ENCODE measurements around the gene CNTLN. TPM values are rescaled to one million over a fixed set of nuclear protein-coding genes. Genes with fewer than 3 reads are reported as not detected.

CNTLN gene
- total RNA-seq, 4 donors from 2014 or later, result 12.6 to 26.2 (median 18.0) TPM

GRCh38 chr9:17148324-17148723 lies 13.5 kb downstream of the CNTLN start:
- no peak for TF ChIP-seq CTCF (IDR thresholded peaks at IDR 0.05; ENCODE audit: low read depth)

- no peak for TF ChIP-seq CTCF (IDR thresholded peaks at IDR 0.05; ENCODE audit: low read depth)
Observed at GRCh38 chr9:17159469-17159868, 24.6 kb downstream of the CNTLN start.

GRCh38 chr9:17160327-17160726 lies 25.5 kb downstream of the CNTLN start:
- no peak for TF ChIP-seq CTCF (IDR thresholded peaks at IDR 0.05; ENCODE audit: low read depth)

GRCh38 chr9:17165764-17166163 lies 30.9 kb downstream of the CNTLN start:
- TF ChIP-seq CTCF (IDR thresholded peaks at IDR 0.05; ENCODE audit: low read depth), result no peak

GRCh38 chr9:17166346-17166745 lies 31.5 kb downstream of the CNTLN start:
- no peak for TF ChIP-seq CTCF (IDR thresholded peaks at IDR 0.05; ENCODE audit: low read depth)

DNA sequence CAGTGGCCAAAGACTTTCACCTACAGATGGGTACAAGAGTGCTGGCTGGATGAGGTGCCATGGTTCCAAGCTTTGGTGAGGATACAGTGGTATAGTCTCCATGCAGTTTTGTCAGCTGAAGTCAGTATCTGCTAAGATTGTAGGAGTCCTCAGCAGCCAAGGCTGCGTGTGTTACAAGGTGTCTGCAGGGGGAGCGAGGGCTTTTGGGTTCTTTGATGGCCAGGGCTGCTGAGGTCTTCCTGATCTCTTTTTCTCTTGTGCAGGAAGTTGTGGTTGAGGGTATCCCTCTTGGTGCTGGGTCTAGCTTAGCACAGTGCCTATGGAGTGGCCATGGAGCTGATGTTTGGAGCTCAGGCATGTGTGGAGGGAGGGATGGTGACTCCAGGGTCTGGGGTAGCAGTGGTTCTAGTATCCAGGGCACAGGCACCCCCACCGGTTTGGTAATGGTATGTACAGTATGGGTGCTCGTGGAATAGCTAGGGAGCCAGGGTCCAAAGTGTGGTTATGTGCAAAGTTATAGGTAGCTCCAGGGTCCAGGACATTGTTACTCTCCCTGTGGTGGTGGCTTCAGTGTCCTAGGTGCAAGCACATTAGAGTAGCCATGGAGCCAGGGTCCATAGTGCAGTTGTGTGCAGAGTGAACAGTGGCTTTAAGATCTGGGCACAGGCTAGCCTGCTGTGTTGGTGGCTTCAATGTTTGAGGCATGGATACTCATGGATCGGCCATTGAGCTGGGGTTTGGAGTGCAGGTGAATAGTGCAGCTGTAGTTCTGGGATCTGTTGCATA lies 36.7 kb downstream of the CNTLN start:
- TF ChIP-seq CTCF (IDR thresholded peaks at IDR 0.05; ENCODE audit: low read depth), result no peak

- TF ChIP-seq CTCF (IDR thresholded peaks at IDR 0.05; ENCODE audit: low read depth), result no peak
Observed at GRCh38 chr9:17185481-17186029, 50.7 kb downstream of the CNTLN start.
